Epithelial cell of esophagus (primary cell): ENCODE data around the gene EHMT2.

ENCODE experiments used
- DNase-seq: peaks from one replicate; pipeline ENCODE4 v3.0.0; 2010; ENCODE audit warnings: low read depth
- H3K4me3 ChIP-seq: 2 replicates; pipeline ENCODE4 v1.5.1; 2011; ENCODE audit warnings: mild to moderate bottlenecking, low read length, control low read depth
- CTCF ChIP-seq: IDR thresholded peaks from 2 replicates; pipeline ENCODE4 v1.5.1; 2011; ENCODE audit warnings: low read depth, mild to moderate bottlenecking, low read length, control low read depth, inconsistent platforms; ENCODE audit not compliant: insufficient read depth; ENCODE audit errors: missing control alignments

Gene EHMT2

GRCh38 chr6:31882344-31882743 lies 15.2 kb downstream of the EHMT2 start:
- DNase-seq: no peak
- no peak for TF ChIP-seq CTCF
- no peak overlapping the region for H3K4me3 ChIP-seq

GRCh38 chr6:31881136-31881859 lies 16.2 kb downstream of the EHMT2 start:
- H3K4me3 ChIP-seq: no peak overlapping the region
- TF ChIP-seq CTCF: no peak
- no peak for DNase-seq

- no peak for TF ChIP-seq CTCF
- DNase-seq: no peak
- no peak overlapping the region for H3K4me3 ChIP-seq
Observed at GRCh38 chr6:31880616-31881015, 16.9 kb downstream of the EHMT2 start.

- DNase-seq: no peak
- TF ChIP-seq CTCF: no peak
Observed at GRCh38 chr6:31879901-31880300, 17.6 kb downstream of the EHMT2 start.

GRCh38 chr6:31879143-31879542 lies 18.4 kb downstream of the EHMT2 start:
- peak; percentile 39 for DNase-seq
- TF ChIP-seq CTCF: no peak
- no peak overlapping the region for H3K4me3 ChIP-seq

More at GRCh38 chr6:31879901-31880300, 17.6 kb downstream of the EHMT2 start:
- H3K4me3 ChIP-seq: no peak overlapping the region

- no peak for TF ChIP-seq CTCF
- H3K4me3 ChIP-seq: no peak within 1 kb of the TSS
- no peak for DNase-seq
Observed at GRCh38 chr6:31878726-31879125, 18.8 kb downstream of the EHMT2 start, which contains the start of gene SLC44A4. TSS of gene SLC44A4 (minus strand) at chr6:31878997. CDS start at chr6:31878980, 17 bp downstream.

- TF ChIP-seq CTCF: no peak
- no peak overlapping the region for H3K4me3 ChIP-seq
- DNase-seq: no peak
Observed at GRCh38 chr6:31878222-31878621, 19.3 kb downstream of the EHMT2 start.
